Measurements from ENCODE around the gene RASAL2.
"Not testable (repeated sequence)": the region's sequence is repeated elsewhere in the genome, so short reads cannot be mapped to it uniquely, and the experiment has no call there.

RASAL2 gene

GRCh38 chr1:178345807-178346206, 251.9 kb downstream of the RASAL2 start:
- no peak for DNase-seq (ENCODE audit: low read depth, low spot score)
- in situ Hi-C loops (cut with HindIII; ENCODE audit: low sequenced_read_pairs): no loop called here
- TF ChIP-seq CTCF (IDR thresholded peaks at IDR 0.05; ENCODE audit: low read depth, low read length): no peak

GRCh38 chr1:178349801-178350200, 255.9 kb downstream of the RASAL2 start:
- no peak for TF ChIP-seq CTCF (IDR thresholded peaks at IDR 0.05; ENCODE audit: low read depth, low read length)
- in situ Hi-C loops (cut with HindIII; ENCODE audit: low sequenced_read_pairs): no loop called here
- DNase-seq (ENCODE audit: low read depth, low spot score): no peak
- no peak overlapping the region for H3K4me3 ChIP-seq (ENCODE audit: low read depth, low read length)

More at GRCh38 chr1:178345807-178346206, 251.9 kb downstream of the RASAL2 start:
- no peak overlapping the region for H3K4me3 ChIP-seq (ENCODE audit: low read depth, low read length)

- DNase-seq (ENCODE audit: low read depth, low spot score); H3K4me3 ChIP-seq (ENCODE audit: low read depth, low read length); in situ Hi-C loops (cut with HindIII; ENCODE audit: low sequenced_read_pairs): not testable (repeated sequence)
Observed at GRCh38 chr1:178351911-178352310, 258.0 kb downstream of the RASAL2 start.

GRCh38 chr1:178352790-178353416, 259.0 kb downstream of the RASAL2 start:
- H3K4me3 ChIP-seq (ENCODE audit: low read depth, low read length): no peak overlapping the region
- no peak for DNase-seq (ENCODE audit: low read depth, low spot score)
- no peak for TF ChIP-seq CTCF (IDR thresholded peaks at IDR 0.05; ENCODE audit: low read depth, low read length)
- in situ Hi-C loops (cut with HindIII; ENCODE audit: low sequenced_read_pairs): no loop called here

- in situ Hi-C loops (cut with HindIII; ENCODE audit: low sequenced_read_pairs): no loop called here
- no peak for DNase-seq (ENCODE audit: low read depth, low spot score)
- TF ChIP-seq CTCF (IDR thresholded peaks at IDR 0.05; ENCODE audit: low read depth, low read length): no peak
- no peak overlapping the region for H3K4me3 ChIP-seq (ENCODE audit: low read depth, low read length)
Observed at GRCh38 chr1:178353524-178353923, 259.6 kb downstream of the RASAL2 start.

GRCh38 chr1:178354816-178355215, 260.9 kb downstream of the RASAL2 start:
- no peak for TF ChIP-seq CTCF (IDR thresholded peaks at IDR 0.05; ENCODE audit: low read depth, low read length)
- H3K4me3 ChIP-seq (ENCODE audit: low read depth, low read length): no peak overlapping the region
- no peak for DNase-seq (ENCODE audit: low read depth, low spot score)
- in situ Hi-C loops (cut with HindIII; ENCODE audit: low sequenced_read_pairs): no loop called here

- H3K4me3 ChIP-seq (ENCODE audit: low read depth, low read length): no peak overlapping the region
- in situ Hi-C loops (cut with HindIII; ENCODE audit: low sequenced_read_pairs): no loop called here
- no peak for DNase-seq (ENCODE audit: low read depth, low spot score)
- no peak for TF ChIP-seq CTCF (IDR thresholded peaks at IDR 0.05; ENCODE audit: low read depth, low read length)
Observed at GRCh38 chr1:178356299-178356698, 262.4 kb downstream of the RASAL2 start.

All from astrocyte of the spinal cord (primary cell).